Measurements from ENCODE around the gene MAZ. TPM values are rescaled to one million over a fixed set of nuclear protein-coding genes. Genes with fewer than 3 reads are reported as not detected.

The MAZ gene
- total and polyA plus RNA-seq, 2 of the 13 experiments (the other 11 are each of a cell fraction or from before 2014, with no cell fraction given): 203 to 277 TPM

GRCh38 chr16:29765167-29766032 is 40.9 kb upstream of the MAZ start (continued):
- TF ChIP-seq ZUFSP (CRISPR knock-in tag; IDR thresholded peaks at IDR 0.05; ENCODE audit: borderline replicate concordance) (no peak; the same call in 1 of the 2 replicates), ZNF124 (CRISPR knock-in tag; IDR thresholded peaks at IDR 0.05) (peak; percentile 96), IKZF4 (CRISPR knock-in tag; IDR thresholded peaks at IDR 0.05; ENCODE audit: borderline replicate concordance, low read depth, not compliant biosample characterization) (peak; percentile 68), GATAD2A (CRISPR knock-in tag; IDR thresholded peaks at IDR 0.05) (peak; percentile 99), SNAPC4 (CRISPR knock-in tag; IDR thresholded peaks at IDR 0.05) (peak; percentile 80), WIZ (CRISPR knock-in tag; IDR thresholded peaks at IDR 0.05) (peak; percentile 66; the same call in 1 of the 2 replicates), ZNF747 (CRISPR knock-in tag; IDR thresholded peaks at IDR 0.05; ENCODE audit: borderline replicate concordance) (peak; percentile 36; the same call in 1 of the 2 replicates), SKIL (CRISPR knock-in tag; IDR thresholded peaks at IDR 0.05; ENCODE audit: borderline replicate concordance) (peak; percentile 94), ZNF225 (CRISPR knock-in tag; IDR thresholded peaks at IDR 0.05) (0 out of 2 replicates have a peak, but pooled peaks have one; percentile 44), ZNF784 (CRISPR knock-in tag; IDR thresholded peaks at IDR 0.05; ENCODE audit: borderline replicate concordance) (peak; percentile 85), ZNF512 (CRISPR knock-in tag; IDR thresholded peaks at IDR 0.05) (0 out of 2 replicates have a peak, but pooled peaks have one; percentile 51), FOXA1 (IDR thresholded peaks at IDR 0.05) (peak; percentile 88), FOXA1 (CRISPR knock-in tag; IDR thresholded peaks at IDR 0.05) (peak; percentile 99)

Data from HepG2 (cell line).